Omental fat pad (tissue), 4 donors: ENCODE results near the gene KPTN. TPM values are rescaled to one million over a fixed set of nuclear protein-coding genes. Genes with fewer than 3 reads are reported as not detected.

ENCODE experiments used
- ATAC-seq: fragments of 150-250 bp; one replicate; pipeline ENCODE4 v1.9.1; 2016; ENCODE audit warnings: mild to moderate bottlenecking, moderate library complexity; ENCODE audit not compliant: low FRiP score
- DNase-seq: peaks from one replicate; pipeline ENCODE4 v3.0.0-alpha.2; 2019; ENCODE audit warnings: low spot score
- CTCF ChIP-seq, 3 donors: fragments of 450-650 bp; IDR thresholded peaks; one replicate each; pipeline ENCODE4 v1.5.1; 2016 to 2017; ENCODE audit warnings: antibody characterized with exemption in 3 of 3, mild to moderate bottlenecking in 3 of 3, moderate library complexity in 2 of 3
- total RNA-seq, 4 donors: library from RNA; depleted of rRNA; stranded (reverse); fragments of >200 nt; gene quantifications; one replicate each; pipeline ENCODE4 v1.1.0, GENCODE V29; 2016

KPTN gene
- total RNA-seq, 4 donors from 2014 or later = 4.4 to 7.6 (median 5.5) TPM

GRCh38 chr19:47467914-47468313 is 16.1 kb downstream of the KPTN start:
- TF ChIP-seq CTCF (IDR thresholded peaks at IDR 0.05) = no peak
- no peak for DNase-seq

GRCh38 chr19:47465957-47466356 is 18.1 kb downstream of the KPTN start:
- TF ChIP-seq CTCF (IDR thresholded peaks at IDR 0.05) = no peak
- DNase-seq = no peak
- no peak for ATAC-seq

More at GRCh38 chr19:47467914-47468313, 16.1 kb downstream of the KPTN start:
- no peak for ATAC-seq

- DNase-seq = no peak
- no peak for ATAC-seq
- TF ChIP-seq CTCF (IDR thresholded peaks at IDR 0.05) = no peak
Measured at GRCh38 chr19:47464675-47465419, 19.2 kb downstream of the KPTN start.

GRCh38 chr19:47461876-47462275 is 22.1 kb downstream of the KPTN start:
- no peak for TF ChIP-seq CTCF (IDR thresholded peaks at IDR 0.05)
- ATAC-seq (no peak), DNase-seq (no peak)

GRCh38 chr19:47459477-47459876 is 24.5 kb downstream of the KPTN start:
- no peak for ATAC-seq
- no peak for TF ChIP-seq CTCF (IDR thresholded peaks at IDR 0.05)
- no peak for DNase-seq

- DNase-seq = no peak
- TF ChIP-seq CTCF (IDR thresholded peaks at IDR 0.05) = no peak
- no peak for ATAC-seq
Measured at GRCh38 chr19:47458672-47459071, 25.3 kb downstream of the KPTN start.
